PC-3 (cell line): ENCODE measurements around the gene ZNF488. TPM values are rescaled to one million over a fixed set of nuclear protein-coding genes. Genes with fewer than 3 reads are reported as not detected.

Experiments
- ATAC-seq: fragments of 200-7000 bp; cut with Tn5 transposase; 2 replicates; pipeline ENCODE4 v1.9.1; 2020; ENCODE audit warnings: mild to moderate bottlenecking, moderate library complexity
- BruUV-seq: library from RNA; stranded (reverse); fragments of 400-500 nt; replicated peaks from 2 replicates; lab custom pipeline; 2021; lab: Mats Ljungman, UMichigan
- CTCF ChIA-PET: fragments of 300-600 bp; sonication (Branson Sonifier 250); formaldehyde crosslinking; loops from one replicate; lab custom pipeline; 2022; ENCODE audit warnings: antibody characterized with exemption; lab: Charles Lee
- POLR2A ChIA-PET: fragments of 300-600 bp; sonication (Branson Sonifier 250); formaldehyde crosslinking; loops from one replicate; lab custom pipeline; 2022; ENCODE audit warnings: antibody characterized with exemption; ENCODE audit not compliant: unreplicated experiment; lab: Charles Lee
- DNase-seq: peaks from one replicate; pipeline ENCODE4 v3.0.0-alpha.2; 2015
- H2AFZ ChIP-seq: fragments of 300-600 bp; sonication (generic); 2 replicates; pipeline ENCODE4 v1.6.0; 2016; ENCODE audit warnings: antibody characterized with exemption, low read length
- H3F3A ChIP-seq: fragments of 300-600 bp; sonication (generic); one replicate; pipeline ENCODE4 v1.6.0; 2017; ENCODE audit warnings: antibody characterized with exemption, low read length, control low read depth, mild to moderate bottlenecking; ENCODE audit not compliant: unreplicated experiment
- H3K27ac ChIP-seq: fragments of 300-600 bp; sonication (generic); 2 replicates; pipeline ENCODE4 v1.5.1; 2016; ENCODE audit warnings: mild to moderate bottlenecking, low read length
- H3K27me3 ChIP-seq: fragments of 300-600 bp; sonication (generic); 2 replicates; pipeline ENCODE4 v1.6.1; 2016; ENCODE audit warnings: low read length, mixed read lengths
- H3K36me3 ChIP-seq: fragments of 300-600 bp; sonication (generic); 2 replicates; pipeline ENCODE4 v1.6.1; 2016; ENCODE audit warnings: low read depth, mixed run types, low read length, mixed read lengths
- H3K4me1 ChIP-seq: fragments of 300-600 bp; sonication (generic); 2 replicates; pipeline ENCODE4 v1.5.1; 2016; ENCODE audit warnings: low read length; ENCODE audit not compliant: insufficient read depth
- H3K4me2 ChIP-seq: fragments of 300-600 bp; sonication (generic); 2 replicates; pipeline ENCODE4 v1.6.0; 2016; ENCODE audit warnings: low read length
- H3K4me3 ChIP-seq: fragments of 300-600 bp; sonication (generic); 2 replicates; pipeline ENCODE4 v1.5.1; 2016; ENCODE audit warnings: mild to moderate bottlenecking, low read length, mixed read lengths
- H3K79me2 ChIP-seq: fragments of 300-600 bp; sonication (generic); 2 replicates; pipeline ENCODE4 v1.6.1; 2017; ENCODE audit warnings: low read length, mixed read lengths
- H3K9ac ChIP-seq: fragments of 300-600 bp; sonication (generic); 2 replicates; pipeline ENCODE4 v1.6.0; 2016; ENCODE audit warnings: mild to moderate bottlenecking, low read length
- H3K9me2 ChIP-seq: fragments of 300-600 bp; sonication (generic); replicated peaks from 2 replicates; pipeline ENCODE4 v1.6.1; 2016; ENCODE audit warnings: mixed run types, low read length, mixed read lengths
- H3K9me3 ChIP-seq: fragments of 300-600 bp; sonication (generic); 2 replicates; pipeline ENCODE4 v1.6.1; 2016; ENCODE audit warnings: low read length, mixed read lengths
- H4K20me1 ChIP-seq: fragments of 300-600 bp; sonication (generic); 2 replicates; pipeline ENCODE4 v1.6.1; 2016; ENCODE audit warnings: low read length, mixed read lengths
- CTCF ChIP-seq: fragments of 300-600 bp; sonication (generic); conservative IDR thresholded peaks from 2 replicates; pipeline ENCODE4 v1.5.1; 2017; ENCODE audit warnings: antibody characterized with exemption, low read depth, mild to moderate bottlenecking, low read length
- EZH2 ChIP-seq: fragments of 300-600 bp; sonication (generic); IDR thresholded peaks from one replicate; pipeline ENCODE4 v1.6.1; 2017; ENCODE audit warnings: antibody characterized with exemption, mild to moderate bottlenecking, low read length; ENCODE audit not compliant: unreplicated experiment
- EZH2phosphoT487 ChIP-seq: fragments of 300-600 bp; sonication (generic); IDR thresholded peaks from 2 replicates; pipeline ENCODE4 v1.6.1; 2018; ENCODE audit warnings: mild to moderate bottlenecking, antibody characterized with exemption, low read length, borderline replicate concordance
- intact Hi-C: fragments of 100-400 bp; cut with micrococcal nuclease; formaldehyde crosslinking; loops from 2 replicates; pipeline ENCODE4 v1.9.0; 2023
- total RNA-seq: library from RNA; depleted of rRNA; stranded (reverse); fragments of >200 nt; gene quantifications from 2 replicates; pipeline ENCODE4 v1.2.3, GENCODE V29; 2014

The ZNF488 gene
- total RNA-seq, 1 experiment from 2014 or later = 1.7 TPM

GRCh38 chr10:47365431-47366180 lies 18.5 kb downstream of the ZNF488 start:
- Histone ChIP-seq H3K4me2 (no peak overlapping the region), H4K20me1 (no peaks in the 10 kb centered on the region), H3K9me3 (no peaks in the 10 kb centered on the region), H3K9me2 (no peaks in the 10 kb centered on the region), H3K4me1 (0 out of 2 replicates have a peak, but pooled peaks cover 4% of the 10 kb centered on the region), H3K27ac (no peak overlapping the region), H3K27me3 (no peaks in the 10 kb centered on the region), H3F3A (no peaks in the 10 kb centered on the region), H3K36me3 (no peaks in the 10 kb centered on the region), H3K9ac (no peak overlapping the region), H3K79me2 (no peaks in the 10 kb centered on the region), H3K4me3 (no peak overlapping the region), H2AFZ (no peak overlapping the region)
- no peak for DNase-seq
- POLR2A ChIA-PET = no interaction called here
- BruUV-seq = no TSS peak
- no peak for ATAC-seq
- no peak for TF ChIP-seq CTCF
- TF ChIP-seq EZH2phosphoT487 = no peak
- no peak for TF ChIP-seq EZH2
- intact Hi-C loops = loop anchor here (10.0 kb wide), 1 partner anchor 69 kb away; no protein-coding TSS in a partner anchor
- CTCF ChIA-PET = no interaction called here

DNA sequence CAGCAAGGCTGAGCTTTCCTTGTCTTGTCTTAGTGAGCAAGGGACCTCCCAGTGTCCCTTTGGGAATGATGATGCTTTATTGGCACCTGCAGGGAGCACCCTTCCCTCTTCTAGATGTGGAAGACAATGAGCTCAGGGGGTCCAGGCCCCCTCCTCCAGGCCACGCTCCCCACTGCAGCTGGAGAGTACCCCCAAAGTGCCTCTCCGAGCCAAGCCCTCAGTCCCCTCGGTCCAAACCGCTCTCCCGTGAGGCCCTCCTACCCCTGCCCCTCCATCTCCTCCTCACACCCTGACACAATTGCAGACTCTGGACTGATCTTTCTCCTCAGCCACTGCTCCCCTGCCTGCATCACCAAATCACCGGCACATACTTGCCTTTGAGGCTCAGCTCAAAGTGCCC lies 19.2 kb downstream of the ZNF488 start:
- no peaks in the 10 kb centered on the region for H3K9me2 ChIP-seq
- H3K27me3 ChIP-seq = no peaks in the 10 kb centered on the region
- no peak overlapping the region for H3K4me2 ChIP-seq
- intact Hi-C loops = loop anchor here (10.0 kb wide), 1 partner anchor 70 kb away; no protein-coding TSS in a partner anchor
- ChIA-PET POLR2A (no interaction called here), CTCF (no interaction called here)
- ATAC-seq (no peak), DNase-seq (no peak)
- no peak for TF ChIP-seq CTCF
- TF ChIP-seq EZH2phosphoT487 = no peak
- TF ChIP-seq EZH2 = no peak
- H3K36me3 ChIP-seq = no peaks in the 10 kb centered on the region
- H3K4me3 ChIP-seq = no peak overlapping the region
- H3K4me1 ChIP-seq = 0 out of 2 replicates have a peak, but pooled peaks cover 4% of the 10 kb centered on the region
- H3K9ac ChIP-seq = no peak overlapping the region
- no TSS peak for BruUV-seq
- no peak overlapping the region for H2AFZ ChIP-seq
- H4K20me1 ChIP-seq = no peaks in the 10 kb centered on the region
- H3K27ac ChIP-seq = no peak overlapping the region
- H3K9me3 ChIP-seq = no peaks in the 10 kb centered on the region
- H3F3A ChIP-seq = no peaks in the 10 kb centered on the region
- no peaks in the 10 kb centered on the region for H3K79me2 ChIP-seq

DNA sequence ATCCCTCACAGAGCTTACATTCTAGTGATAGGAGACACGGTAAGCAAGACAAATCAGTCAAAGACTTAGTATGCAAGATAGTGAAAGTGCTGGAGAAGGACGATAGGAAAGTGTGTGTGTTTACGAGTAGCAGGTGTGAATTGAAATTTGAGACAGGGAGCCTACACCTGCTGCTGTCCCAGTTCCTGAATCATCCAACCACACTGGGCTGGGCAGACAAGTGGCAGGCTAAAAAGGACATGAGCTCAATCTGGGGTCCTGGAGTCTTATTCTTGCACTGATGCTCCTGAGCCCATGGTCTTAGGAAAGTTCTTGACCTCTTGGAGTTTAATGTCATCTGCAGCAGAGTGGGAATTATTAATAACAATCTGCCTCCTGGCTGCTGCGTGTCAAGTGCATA lies 19.7 kb downstream of the ZNF488 start:
- ChIA-PET POLR2A (no interaction called here), CTCF (interaction anchor here (0.6 kb wide), 1 partner anchor 73 kb away, joined by 3 read pairs; no protein-coding TSS in a partner anchor)
- H3K9ac ChIP-seq = no peak overlapping the region
- no peaks in the 10 kb centered on the region for H3F3A ChIP-seq
- no peaks in the 10 kb centered on the region for H3K9me2 ChIP-seq
- 0 out of 2 replicates have a peak, but pooled peaks cover 4% of the 10 kb centered on the region for H3K4me1 ChIP-seq
- no peaks in the 10 kb centered on the region for H3K36me3 ChIP-seq
- BruUV-seq = no TSS peak
- no peak overlapping the region for H2AFZ ChIP-seq
- intact Hi-C loops = loop anchor here (10.0 kb wide), 1 partner anchor 70 kb away; no protein-coding TSS in a partner anchor
- H3K79me2 ChIP-seq = no peaks in the 10 kb centered on the region
- H3K4me3 ChIP-seq = no peak overlapping the region
- ATAC-seq = no peak
- TF ChIP-seq EZH2 = no peak
- TF ChIP-seq CTCF = no peak
- TF ChIP-seq EZH2phosphoT487 = no peak
- no peak for DNase-seq
- H3K27me3 ChIP-seq = no peaks in the 10 kb centered on the region
- H3K4me2 ChIP-seq = no peak overlapping the region
- no peaks in the 10 kb centered on the region for H3K9me3 ChIP-seq
- H3K27ac ChIP-seq = no peak overlapping the region
- no peaks in the 10 kb centered on the region for H4K20me1 ChIP-seq
